GM20431 (cell line): Measurements from ENCODE around the gene ZCCHC14.

Source experiments
- in situ Hi-C: fragments of 300-500 bp; cut with MseI, MboI; formaldehyde crosslinking; loops from one replicate; pipeline ENCODE4 v1.15.0; 2020; ENCODE audit warnings: low sequenced_read_pairs; ENCODE audit not compliant: unreplicated experiment

Gene ZCCHC14

GRCh38 chr16:87463722-87464690 lies 28.8 kb downstream of the ZCCHC14 start:
- in situ Hi-C loops = no loop called here

GRCh38 chr16:87461466-87461991 lies 31.3 kb downstream of the ZCCHC14 start:
- in situ Hi-C loops = no loop called here

GRCh38 chr16:87460936-87461335 lies 31.9 kb downstream of the ZCCHC14 start:
- in situ Hi-C loops = no loop called here

GRCh38 chr16:87459833-87460232 lies 33.0 kb downstream of the ZCCHC14 start:
- in situ Hi-C loops = no loop called here

GRCh38 chr16:87459027-87459426 lies 33.8 kb downstream of the ZCCHC14 start:
- in situ Hi-C loops = no loop called here

- in situ Hi-C loops = no loop called here
Observed at GRCh38 chr16:87458424-87458915, 34.4 kb downstream of the ZCCHC14 start.

- in situ Hi-C loops = no loop called here
Observed at GRCh38 chr16:87457709-87458423, 35.0 kb downstream of the ZCCHC14 start.

- in situ Hi-C loops = no loop called here
Observed at GRCh38 chr16:87457061-87457611, 35.7 kb downstream of the ZCCHC14 start.

GRCh38 chr16:87454391-87454790 lies 38.4 kb downstream of the ZCCHC14 start:
- in situ Hi-C loops = no loop called here

- in situ Hi-C loops = no loop called here
Observed at GRCh38 chr16:87453326-87453725, 39.5 kb downstream of the ZCCHC14 start.

- in situ Hi-C loops = no loop called here
Observed at GRCh38 chr16:87451563-87452210, 41.1 kb downstream of the ZCCHC14 start.

GRCh38 chr16:87448866-87449265 lies 44.0 kb downstream of the ZCCHC14 start:
- in situ Hi-C loops = no loop called here

GRCh38 chr16:87447323-87447722 lies 45.5 kb downstream of the ZCCHC14 start:
- in situ Hi-C loops = no loop called here

GRCh38 chr16:87446479-87446878 lies 46.3 kb downstream of the ZCCHC14 start:
- in situ Hi-C loops = no loop called here

GRCh38 chr16:87445486-87445885 lies 47.3 kb downstream of the ZCCHC14 start:
- in situ Hi-C loops = no loop called here

GRCh38 chr16:87443964-87444363 lies 48.9 kb downstream of the ZCCHC14 start:
- in situ Hi-C loops = no loop called here

GRCh38 chr16:87443016-87443415 lies 49.8 kb downstream of the ZCCHC14 start:
- in situ Hi-C loops = no loop called here

- in situ Hi-C loops = no loop called here
Observed at GRCh38 chr16:87442581-87442966, 50.2 kb downstream of the ZCCHC14 start.

- in situ Hi-C loops = no loop called here
Observed at GRCh38 chr16:87441886-87442580, 50.8 kb downstream of the ZCCHC14 start.
